ENCODE measurements around the gene RAP1GDS1. TPM values are rescaled to one million over a fixed set of nuclear protein-coding genes. Genes with fewer than 3 reads are reported as not detected.
A peak's percentile ranks its signal among the peaks of the same experiment; 100 is the strongest.
"Not testable (repeated sequence)": the region's sequence is repeated elsewhere in the genome, so short reads cannot be mapped to it uniquely, and the experiment has no call there.

The RAP1GDS1 gene
- polyA plus RNA-seq, 1 donor: 36.6 TPM

- DNase-seq: no peak
These were observed 84.7 kb downstream of the RAP1GDS1 start for GRCh38 chr4:98345838-98346237.

GRCh38 chr4:98352396-98352795, 91.2 kb downstream of the RAP1GDS1 start:
- DNase-seq: no peak

- DNase-seq: no peak
These were observed 91.8 kb downstream of the RAP1GDS1 start for GRCh38 chr4:98352940-98353339.

GRCh38 chr4:98358630-98359248, 97.6 kb downstream of the RAP1GDS1 start:
- DNase-seq: no peak

- DNase-seq: no peak
These were observed 98.5 kb downstream of the RAP1GDS1 start for GRCh38 chr4:98359646-98360045.

GRCh38 chr4:98363431-98363830, 102.2 kb downstream of the RAP1GDS1 start:
- no peak for DNase-seq

- DNase-seq: not testable (repeated sequence)
These were observed 105.1 kb downstream of the RAP1GDS1 start for GRCh38 chr4:98366275-98366674.

GRCh38 chr4:98368000-98368399, 106.8 kb downstream of the RAP1GDS1 start:
- not testable (repeated sequence) for DNase-seq

GRCh38 chr4:98369322-98369721, 108.1 kb downstream of the RAP1GDS1 start:
- DNase-seq: no peak

GRCh38 chr4:98374643-98375042, 113.5 kb downstream of the RAP1GDS1 start:
- no peak for DNase-seq

GRCh38 chr4:98377559-98377958, 116.4 kb downstream of the RAP1GDS1 start:
- no peak for DNase-seq

- DNase-seq: no peak
These were observed 120.1 kb downstream of the RAP1GDS1 start for GRCh38 chr4:98381306-98381705.

GRCh38 chr4:98383431-98384106, 122.4 kb downstream of the RAP1GDS1 start:
- DNase-seq: no peak

GRCh38 chr4:98385831-98386230, 124.6 kb downstream of the RAP1GDS1 start:
- DNase-seq: no peak

GRCh38 chr4:98387345-98388026, 126.3 kb downstream of the RAP1GDS1 start:
- no peak for DNase-seq

GRCh38 chr4:98394134-98394533, 132.9 kb downstream of the RAP1GDS1 start:
- no peak for DNase-seq

GRCh38 chr4:98399915-98400314, 138.7 kb downstream of the RAP1GDS1 start:
- no peak for DNase-seq

GRCh38 chr4:98406819-98407218, 145.6 kb downstream of the RAP1GDS1 start:
- DNase-seq: no peak

GRCh38 chr4:98411731-98412130, 150.5 kb downstream of the RAP1GDS1 start:
- no peak for DNase-seq

GRCh38 chr4:98416844-98417243, 155.7 kb downstream of the RAP1GDS1 start:
- no peak for DNase-seq

- DNase-seq: not testable (repeated sequence)
These were observed 159.0 kb downstream of the RAP1GDS1 start for GRCh38 chr4:98420151-98420550.

GRCh38 chr4:98421111-98421510, 159.9 kb downstream of the RAP1GDS1 start:
- DNase-seq: peak; percentile 13

- DNase-seq: no peak
These were observed 161.8 kb downstream of the RAP1GDS1 start for GRCh38 chr4:98423009-98423408.
